ENCODE results near the gene TAF1L.

The TAF1L gene

DNA sequence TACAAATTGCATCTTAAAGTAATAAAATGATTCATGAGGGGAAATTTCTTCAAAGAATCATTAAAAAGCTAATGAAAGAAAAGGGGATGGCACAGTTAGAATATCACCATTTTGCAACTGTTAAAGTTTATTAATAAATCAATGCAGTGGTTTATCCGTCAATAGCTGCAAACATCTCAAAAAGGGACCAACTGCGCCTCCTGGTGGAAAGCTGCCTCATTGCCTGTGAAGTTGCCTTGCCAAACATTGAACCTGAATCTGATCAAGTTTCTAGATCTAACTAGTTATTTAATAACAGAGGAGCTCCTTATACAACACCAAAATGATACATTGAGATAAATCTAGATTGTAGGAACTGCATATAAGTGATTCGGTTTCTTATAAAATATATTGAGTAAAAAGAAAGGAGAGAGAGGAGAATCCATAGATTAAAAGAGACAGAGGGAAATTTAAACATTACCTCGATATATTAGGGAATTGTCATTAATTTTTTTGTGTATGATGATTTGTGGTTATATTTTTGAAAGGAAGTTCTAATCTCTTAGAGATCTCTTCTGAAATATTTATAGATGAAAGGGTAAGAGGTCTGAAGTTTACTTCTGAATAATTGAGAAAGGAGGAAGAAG, 55.6 kb downstream of the TAF1L start:
- peak; percentile 45 for DNase-seq (ENCODE audit: extremely low spot score)
- no peak for TF ChIP-seq NFRKB (IDR thresholded peaks at IDR 0.05)
- TF ChIP-seq, protein P1, sequence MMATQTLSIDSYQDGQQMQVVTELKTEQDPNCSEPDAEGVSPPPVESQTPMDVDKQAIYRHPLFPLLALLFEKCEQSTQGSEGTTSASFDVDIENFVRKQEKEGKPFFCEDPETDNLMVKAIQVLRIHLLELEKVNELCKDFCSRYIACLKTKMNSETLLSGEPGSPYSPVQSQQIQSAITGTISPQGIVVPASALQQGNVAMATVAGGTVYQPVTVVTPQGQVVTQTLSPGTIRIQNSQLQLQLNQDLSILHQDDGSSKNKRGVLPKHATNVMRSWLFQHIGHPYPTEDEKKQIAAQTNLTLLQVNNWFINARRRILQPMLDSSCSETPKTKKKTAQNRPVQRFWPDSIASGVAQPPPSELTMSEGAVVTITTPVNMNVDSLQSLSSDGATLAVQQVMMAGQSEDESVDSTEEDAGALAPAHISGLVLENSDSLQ (IDR thresholded peaks at IDR 0.05), result peak; percentile 73
- POLR2A ChIA-PET, result no interaction called here
- CTCF ChIA-PET, result interaction anchor here (0.5 to 6.6 kb wide), 10 partner anchors 9 to 393 kb away, joined by 3 to 81 read pairs (median 4); partner anchors contain the start of gene RIGI

All from HEK293T (cell line).